Subcutaneous adipose tissue (tissue), 4 donors: ENCODE measurements around the gene MMP12. TPM values are rescaled to one million over a fixed set of nuclear protein-coding genes. Genes with fewer than 3 reads are reported as not detected.

Experiments used
- small RNA-seq: library from RNA; depleted of rRNA; stranded (forward); fragments of <200 nt; gene quantifications from one replicate; pipeline ENCODE3, GENCODE V24; 2016
- total RNA-seq, 4 donors: library from RNA; depleted of rRNA; stranded (reverse); fragments of >200 nt; gene quantifications; one replicate each; pipeline ENCODE4 v1.1.0, GENCODE V29; 2016
- TF ChIP-seq, protein P1 (sequence below): fragments of 450-650 bp; IDR thresholded peaks from one replicate; pipeline ENCODE4 v1.5.1; 2016; ENCODE audit warnings: low read depth, mild to moderate bottlenecking, control low read depth, antibody characterized with exemption, moderate library complexity

Gene MMP12
- total RNA-seq, 4 donors from 2014 or later: 17.0 TPM; not detected in 3

- TF ChIP-seq, protein P1, sequence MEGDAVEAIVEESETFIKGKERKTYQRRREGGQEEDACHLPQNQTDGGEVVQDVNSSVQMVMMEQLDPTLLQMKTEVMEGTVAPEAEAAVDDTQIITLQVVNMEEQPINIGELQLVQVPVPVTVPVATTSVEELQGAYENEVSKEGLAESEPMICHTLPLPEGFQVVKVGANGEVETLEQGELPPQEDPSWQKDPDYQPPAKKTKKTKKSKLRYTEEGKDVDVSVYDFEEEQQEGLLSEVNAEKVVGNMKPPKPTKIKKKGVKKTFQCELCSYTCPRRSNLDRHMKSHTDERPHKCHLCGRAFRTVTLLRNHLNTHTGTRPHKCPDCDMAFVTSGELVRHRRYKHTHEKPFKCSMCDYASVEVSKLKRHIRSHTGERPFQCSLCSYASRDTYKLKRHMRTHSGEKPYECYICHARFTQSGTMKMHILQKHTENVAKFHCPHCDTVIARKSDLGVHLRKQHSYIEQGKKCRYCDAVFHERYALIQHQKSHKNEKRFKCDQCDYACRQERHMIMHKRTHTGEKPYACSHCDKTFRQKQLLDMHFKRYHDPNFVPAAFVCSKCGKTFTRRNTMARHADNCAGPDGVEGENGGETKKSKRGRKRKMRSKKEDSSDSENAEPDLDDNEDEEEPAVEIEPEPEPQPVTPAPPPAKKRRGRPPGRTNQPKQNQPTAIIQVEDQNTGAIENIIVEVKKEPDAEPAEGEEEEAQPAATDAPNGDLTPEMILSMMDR: no peak
Observed at GRCh38 chr11:102813484-102813883, 61.3 kb downstream of the MMP12 start.

Small RNAs within 50 kb of the gene (small RNA-seq; reads per million reads assigned to genes)
- gene RNU7-159P: not detected

Other genes starting within 250 kb of the MMP12 start
- not detected for gene MMP20, start 249.7 kb downstream of the MMP12 start, total RNA-seq
- 1 to 10 TPM in 1 of 4 donors, under 1 TPM in 1, not detected in 2; 0.68 to 2.6 TPM for gene MMP27, start 169.2 kb downstream of the MMP12 start, total RNA-seq
- 10 to 100 TPM in 1 of 4 donors, 1 to 10 TPM in 1, under 1 TPM in 2; 0.19 to 11.7 (median 2.1) TPM for gene MMP8, start 150.0 kb downstream of the MMP12 start, total RNA-seq
- not detected for gene MMP10, start 94.4 kb downstream of the MMP12 start, total RNA-seq
- gene MMP1, start 76.8 kb downstream of the MMP12 start, total RNA-seq: not detected
- 100 to 1,000 TPM in 2 of 4 donors, 1 to 10 TPM in 2; 5.4 to 672 (median 67.4) TPM for gene MMP3, start 31.4 kb downstream of the MMP12 start, total RNA-seq
- gene MMP13, start 80.8 kb upstream of the MMP12 start, total RNA-seq: under 1 TPM in 2 of 4 donors, not detected in 2; 0.38 to 0.44 TPM
- gene DCUN1D5, start 217.2 kb upstream of the MMP12 start, total RNA-seq: 10 to 100 TPM; 23.8 to 47.8 (median 37.2) TPM
- 10 to 100 TPM; 24.0 to 46.0 (median 34.9) TPM for gene DYNC2H1, start 234.4 kb upstream of the MMP12 start, total RNA-seq